B cell (primary cell): Measurements from ENCODE around the gene CPA4. TPM values are rescaled to one million over a fixed set of nuclear protein-coding genes. Genes with fewer than 3 reads are reported as not detected.

ENCODE experiments used
- ATAC-seq: fragments of 200-7000 bp; cut with Tn5 transposase; one replicate; pipeline ENCODE4 v1.10.0; 2021; ENCODE audit warnings: low read depth, mild to moderate bottlenecking, moderate number of reproducible peaks, moderate library complexity
- CTCF ChIA-PET: fragments of 350-600 bp; sonication (Branson Sonifier 250); formaldehyde crosslinking; loops from one replicate; lab custom pipeline; 2021; ENCODE audit warnings: antibody characterized with exemption, inconsistent platforms; lab: Charles Lee
- POLR2A ChIA-PET: fragments of 350-600 bp; sonication (Branson Sonifier 250); formaldehyde crosslinking; loops from one replicate; lab custom pipeline; 2021; ENCODE audit warnings: antibody characterized with exemption; lab: Charles Lee
- DNase-seq: peaks from one replicate; pipeline ENCODE4 v3.0.0; 2013
- H2AFZ ChIP-seq: 2 replicates; pipeline ENCODE4 v1.6.1; 2012; ENCODE audit warnings: mild to moderate bottlenecking, low read depth, low read length; ENCODE audit not compliant: insufficient read depth, poor library complexity, severe bottlenecking
- H3K27ac ChIP-seq, 2 donors: 1 replicate in 1 of 2; 2 replicates in 1 of 2; pipeline ENCODE4 v1.5.1; 2012 to 2013; ENCODE audit warnings: low read length in 2 of 2, mild to moderate bottlenecking in 2 of 2, moderate library complexity in 1 of 2
- H3K27me3 ChIP-seq, 4 experiments: fragments of 200-600 bp in 1 of 4; sonication (generic) in 1 of 4; replicated peaks in 1 of 4; 1 replicate in 2 of 4; 2 replicates in 2 of 4; pipeline versions ENCODE4 v1.6.1 to v1.7.0; 2013 to 2016; ENCODE audit warnings: low read length in 3 of 4, mild to moderate bottlenecking in 2 of 4, mixed read lengths in 1 of 4, moderate library complexity in 1 of 4; ENCODE audit not compliant: insufficient read depth in 4 of 4, control insufficient read depth in 3 of 4; ENCODE audit errors: control extremely low read depth in 1 of 4
- H3K36me3 ChIP-seq, 2 experiments: replicated peaks in 1 of 2; 1 replicate in 1 of 2; 2 replicates in 1 of 2; pipeline versions ENCODE4 v1.6.1 to v1.7.1; 2013; ENCODE audit warnings: low read length in 1 of 2; ENCODE audit not compliant: insufficient read depth in 2 of 2, control insufficient read depth in 1 of 2; ENCODE audit errors: control extremely low read depth in 1 of 2, extremely low read depth in 1 of 2
- H3K4me1 ChIP-seq, 2 donors: fragments of 200-600 bp in 1 of 2; sonication (generic) in 1 of 2; 1 replicate in 1 of 2; 2 replicates in 1 of 2; pipeline versions ENCODE4 v1.5.1 to v1.6.1; 2013 to 2017; ENCODE audit warnings: low read length in 2 of 2; ENCODE audit not compliant: control insufficient read depth in 2 of 2, insufficient read depth in 2 of 2
- H3K4me2 ChIP-seq: replicated peaks from 2 replicates; pipeline ENCODE3; 2012; ENCODE audit warnings: mild to moderate bottlenecking, low read depth, low read length; ENCODE audit not compliant: poor library complexity, severe bottlenecking
- H3K4me3 ChIP-seq, 5 experiments: fragments of 200-600 bp in 1 of 5; sonication (generic) in 1 of 5; 1 replicate in 3 of 5; 2 replicates in 2 of 5; pipeline versions ENCODE4 v1.5.1 to v1.7.0; 2011 to 2016; ENCODE audit warnings: low read length in 4 of 5, mild to moderate bottlenecking in 4 of 5, low read depth in 2 of 5, control low read depth in 1 of 5, moderate library complexity in 1 of 5; ENCODE audit not compliant: insufficient read depth in 1 of 5; ENCODE audit errors: control extremely low read depth in 1 of 5, extremely low read depth in 1 of 5
- H3K79me2 ChIP-seq: fragments of 200-600 bp; sonication (generic); one replicate; pipeline ENCODE4 v1.6.0; 2016; ENCODE audit warnings: low read length; ENCODE audit not compliant: control insufficient read depth, insufficient read depth
- H3K9ac ChIP-seq: fragments of 200-600 bp; sonication (generic); 2 replicates; pipeline ENCODE4 v1.6.1; 2017; ENCODE audit warnings: mild to moderate bottlenecking, low read length, moderate library complexity
- H3K9me3 ChIP-seq, 3 donors: one replicate each; pipeline versions ENCODE4 v1.6.1 to v1.7.1; 2013; ENCODE audit warnings: low read length in 2 of 3; ENCODE audit not compliant: control insufficient read depth in 2 of 3, insufficient read depth in 1 of 3; ENCODE audit errors: control extremely low read depth in 1 of 3
- H4K20me1 ChIP-seq: 2 replicates; pipeline ENCODE4 v1.6.0; 2012; ENCODE audit warnings: mild to moderate bottlenecking, low read length; ENCODE audit not compliant: insufficient read depth, control insufficient read depth, poor library complexity, severe bottlenecking
- H3K27ac Mint-ChIP-seq: one replicate; pipeline ENCODE4 v1.8.0; 2021; ENCODE audit warnings: mixed read lengths
- H3K27me3 Mint-ChIP-seq: one replicate; pipeline ENCODE4 v1.8.0; 2021; ENCODE audit warnings: mixed read lengths
- H3K4me1 Mint-ChIP-seq: one replicate; pipeline ENCODE4 v1.8.0; 2021; ENCODE audit warnings: mixed read lengths
- H3K4me3 Mint-ChIP-seq: one replicate; pipeline ENCODE4 v1.8.0; 2021; ENCODE audit warnings: mixed read lengths
- H3K9me3 Mint-ChIP-seq: one replicate; pipeline ENCODE4 v1.8.0; 2022; ENCODE audit warnings: mixed read lengths; ENCODE audit not compliant: insufficient read depth
- CTCF ChIP-seq: fragments of 200-600 bp; IDR thresholded peaks from one replicate; pipeline ENCODE4 v1.8.0; 2022; ENCODE audit warnings: antibody characterized with exemption, mild to moderate bottlenecking
- EZH2 ChIP-seq: IDR thresholded peaks from 2 replicates; pipeline ENCODE4 v1.6.1; 2012; ENCODE audit warnings: borderline replicate concordance, low read depth, mild to moderate bottlenecking, moderate library complexity, low read length; ENCODE audit not compliant: insufficient read depth, poor library complexity, severe bottlenecking
- WGBS: methylation state at CpG from one replicate; pipeline ENCODE4 v1.1.5; 2013; ENCODE audit warnings: missing lambda C conversion rate; ENCODE audit not compliant: insufficient coverage; 5-methylcytosine and 5-hydroxymethylcytosine counted together
- intact Hi-C: fragments of 100-400 bp; cut with micrococcal nuclease; formaldehyde crosslinking; loops from one replicate; pipeline ENCODE4 v1.10.0; 2022
- polyA plus RNA-seq: library from polyadenylated mRNA; depleted of rRNA; stranded (reverse); fragments of >200 nt; gene quantifications from 2 replicates; pipeline ENCODE4 v1.2.3, GENCODE V29; 2012
- total RNA-seq, 2 donors: library from RNA; stranded (reverse); fragments of 120-200 nt in 1 of 2; gene quantifications; 1 replicate in 1 of 2; 2 replicates in 1 of 2; pipeline versions ENCODE4 v1.2.3 to v1.2.4, GENCODE V29; 2013 to 2022

The CPA4 gene
- total and polyA plus RNA-seq, 2 donors (not counting 1 experiment from before 2014, with no cell fraction given): not detected

GRCh38 chr7:130281260-130281659 lies 11.7 kb upstream of the CPA4 start:
- Histone ChIP-seq H3K4me2 (no peak overlapping the region), H4K20me1 (no peaks in the 10 kb centered on the region), H2AFZ (no peak overlapping the region), H3K27ac (no peak overlapping the region), H3K4me3 (no peak overlapping the region), H3K9me3 (no peaks in the 10 kb centered on the region), H3K4me1 (no peaks in the 10 kb centered on the region), H3K36me3 (no peaks in the 10 kb centered on the region), H3K9ac (no peak overlapping the region), H3K27me3 (peaks cover 0 to 4% (median 0%) of the 10 kb centered on the region in 4 experiments), H3K79me2 (no peaks in the 10 kb centered on the region)
- CTCF ChIA-PET: interaction anchor here (0.6 to 1.2 kb wide), 2 partner anchors 102 to 209 kb away, joined by 3 read pairs; no protein-coding TSS in a partner anchor
- Mint-ChIP-seq H3K9me3 (no peaks in the 10 kb centered on the region), H3K27ac (no peak overlapping the region), H3K4me1 (no peaks in the 10 kb centered on the region), H3K27me3 (peaks cover 20% of the 10 kb centered on the region), H3K4me3 (no peak overlapping the region)
- WGBS: 92% methylated on average over 1 of the region's 1 CpG
- ATAC-seq: no peak
- TF ChIP-seq CTCF: no peak
- no peak for TF ChIP-seq EZH2
- intact Hi-C loops: no loop called here
- no peak for DNase-seq
- POLR2A ChIA-PET: no interaction called here

DNA sequence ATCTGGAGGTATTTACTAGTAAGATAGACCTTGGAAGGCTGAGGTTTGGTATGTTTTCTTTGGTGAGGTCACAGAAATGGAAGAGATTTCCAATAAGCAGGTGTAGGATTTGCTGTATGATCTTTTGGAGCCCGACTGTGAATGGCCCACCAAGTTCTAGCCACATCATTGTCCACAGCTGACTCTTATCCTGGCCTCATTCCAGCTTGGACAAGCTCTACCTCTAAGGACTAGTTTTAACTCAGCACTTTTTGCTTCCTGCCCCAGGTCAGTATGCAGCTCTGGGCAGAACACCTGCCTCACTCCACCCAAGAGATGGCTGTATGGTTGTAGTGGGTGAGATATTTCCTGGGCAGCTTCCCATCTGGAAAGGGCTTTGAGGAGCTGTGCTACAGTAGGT lies 6.1 kb upstream of the CPA4 start:
- Histone ChIP-seq H3K9me3 (no peaks in the 10 kb centered on the region), H3K36me3 (no peaks in the 10 kb centered on the region), H3K9ac (no peak overlapping the region), H3K4me2 (no peak overlapping the region), H3K27me3 (no peaks in the 10 kb centered on the region), H3K4me3 (no peak overlapping the region), H4K20me1 (no peaks in the 10 kb centered on the region), H3K27ac (no peak overlapping the region), H3K4me1 (no peaks in the 10 kb centered on the region), H2AFZ (no peak overlapping the region), H3K79me2 (no peaks in the 10 kb centered on the region)
- Mint-ChIP-seq H3K4me1 (no peaks in the 10 kb centered on the region), H3K27ac (no peak overlapping the region), H3K27me3 (peaks cover 16% of the 10 kb centered on the region), H3K9me3 (no peaks in the 10 kb centered on the region), H3K4me3 (no peak overlapping the region)
- no peak for ATAC-seq
- intact Hi-C loops: no loop called here
- no peak for TF ChIP-seq EZH2
- no peak for TF ChIP-seq CTCF
- POLR2A ChIA-PET: no interaction called here
- CTCF ChIA-PET: no interaction called here
- DNase-seq: no peak
- no CpG with 5 or more reads among the region's 1 CpG for WGBS
